OCI-LY1 (cell line): ENCODE measurements around the gene ANKUB1.

ENCODE experiments used
- EZH2 ChIP-seq: fragments of 200-600 bp; sonication (generic), shearing (Covaris generic); IDR thresholded peaks from 2 replicates; pipeline ENCODE4 v1.8.0; 2017; ENCODE audit warnings: borderline replicate concordance, mixed run types, mild to moderate bottlenecking, antibody characterized with exemption, low read length, moderate library complexity, mixed read lengths
- TF ChIP-seq, protein P1 (sequence below): fragments of 200-600 bp; sonication (generic), shearing (Covaris generic); IDR thresholded peaks from 2 replicates; pipeline ENCODE4 v1.5.1; 2017; ENCODE audit warnings: mild to moderate bottlenecking, antibody characterized with exemption, low read length, moderate library complexity, mixed read lengths

DNA sequence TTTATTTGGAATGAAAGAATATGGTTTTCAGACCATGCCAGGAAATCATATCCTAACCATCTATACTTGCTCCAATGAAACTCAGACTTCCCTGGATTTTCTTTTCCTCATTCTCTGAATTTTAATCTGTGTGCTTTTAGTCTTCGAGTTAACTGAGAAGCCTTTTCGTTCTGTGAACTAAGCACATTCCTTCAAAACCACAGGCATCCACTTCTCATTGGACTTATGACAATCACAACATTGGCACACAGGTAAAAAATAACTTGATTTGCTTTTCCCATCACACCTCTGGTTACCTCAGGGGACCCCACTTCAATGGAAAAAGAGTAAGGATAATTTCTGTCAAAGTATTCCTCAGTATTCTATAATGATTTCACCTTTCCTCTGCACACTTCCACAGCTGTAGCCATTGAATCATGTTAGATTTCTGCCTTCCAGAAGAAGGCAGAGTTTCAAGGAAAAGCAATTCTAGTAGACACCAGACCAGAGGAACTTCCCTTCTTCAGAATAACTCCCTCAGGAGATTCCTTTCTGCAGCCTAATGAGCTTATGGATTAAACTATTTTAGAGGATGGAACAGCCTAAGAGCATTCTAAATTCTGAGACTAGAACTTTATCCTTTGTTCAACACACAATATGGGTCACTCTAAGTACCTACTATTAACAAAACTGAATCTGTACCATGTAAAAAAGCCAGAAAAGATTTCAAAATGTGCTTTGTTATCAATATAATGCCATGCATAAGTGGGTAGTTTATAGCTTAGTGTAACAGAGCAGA is 56.0 kb downstream of the ANKUB1 start:
- TF ChIP-seq, protein P1, sequence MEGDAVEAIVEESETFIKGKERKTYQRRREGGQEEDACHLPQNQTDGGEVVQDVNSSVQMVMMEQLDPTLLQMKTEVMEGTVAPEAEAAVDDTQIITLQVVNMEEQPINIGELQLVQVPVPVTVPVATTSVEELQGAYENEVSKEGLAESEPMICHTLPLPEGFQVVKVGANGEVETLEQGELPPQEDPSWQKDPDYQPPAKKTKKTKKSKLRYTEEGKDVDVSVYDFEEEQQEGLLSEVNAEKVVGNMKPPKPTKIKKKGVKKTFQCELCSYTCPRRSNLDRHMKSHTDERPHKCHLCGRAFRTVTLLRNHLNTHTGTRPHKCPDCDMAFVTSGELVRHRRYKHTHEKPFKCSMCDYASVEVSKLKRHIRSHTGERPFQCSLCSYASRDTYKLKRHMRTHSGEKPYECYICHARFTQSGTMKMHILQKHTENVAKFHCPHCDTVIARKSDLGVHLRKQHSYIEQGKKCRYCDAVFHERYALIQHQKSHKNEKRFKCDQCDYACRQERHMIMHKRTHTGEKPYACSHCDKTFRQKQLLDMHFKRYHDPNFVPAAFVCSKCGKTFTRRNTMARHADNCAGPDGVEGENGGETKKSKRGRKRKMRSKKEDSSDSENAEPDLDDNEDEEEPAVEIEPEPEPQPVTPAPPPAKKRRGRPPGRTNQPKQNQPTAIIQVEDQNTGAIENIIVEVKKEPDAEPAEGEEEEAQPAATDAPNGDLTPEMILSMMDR: no peak
- no peak for TF ChIP-seq EZH2
